Measurements from ENCODE around the gene BUD23. TPM values are rescaled to one million over a fixed set of nuclear protein-coding genes. Genes with fewer than 3 reads are reported as not detected.

BUD23 gene
- total RNA-seq, 4 donors from 2014 or later: 41.5 to 65.0 (median 45.3) TPM

DNA sequence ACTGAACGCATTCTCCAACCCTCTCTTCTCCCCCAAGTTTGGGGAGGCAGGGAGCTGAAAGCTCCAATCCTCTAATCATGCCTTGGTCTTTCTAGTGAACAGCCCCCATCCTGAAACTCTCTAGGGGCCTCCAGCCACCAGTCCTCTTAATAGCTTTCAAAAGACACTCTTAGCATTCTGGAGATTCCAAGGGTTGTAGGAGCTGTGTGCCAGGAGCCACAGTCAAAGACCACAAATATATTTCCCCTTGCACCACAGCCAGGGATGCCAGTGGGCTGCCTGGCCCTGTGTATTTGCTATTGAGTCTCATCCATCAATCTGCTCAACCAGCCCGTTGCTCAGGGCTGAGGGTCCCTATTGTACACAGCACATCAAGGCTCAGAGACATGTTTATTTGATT, 40.6 kb upstream of the BUD23 start:
- no peak for ATAC-seq
- Histone ChIP-seq H3K4me1 (peaks cover 0 to 5% (median under 1%) of the 10 kb centered on the region in 3 donors), H3K4me3 (no peak overlapping the region), H3K27ac (no peak overlapping the region), H3K27me3 (peaks cover 60% of the 10 kb centered on the region), H3K9me3 (peaks cover 0 to 15% (median 0%) of the 10 kb centered on the region in 3 donors), H3K36me3 (no peaks in the 10 kb centered on the region)
- TF ChIP-seq, protein P1, sequence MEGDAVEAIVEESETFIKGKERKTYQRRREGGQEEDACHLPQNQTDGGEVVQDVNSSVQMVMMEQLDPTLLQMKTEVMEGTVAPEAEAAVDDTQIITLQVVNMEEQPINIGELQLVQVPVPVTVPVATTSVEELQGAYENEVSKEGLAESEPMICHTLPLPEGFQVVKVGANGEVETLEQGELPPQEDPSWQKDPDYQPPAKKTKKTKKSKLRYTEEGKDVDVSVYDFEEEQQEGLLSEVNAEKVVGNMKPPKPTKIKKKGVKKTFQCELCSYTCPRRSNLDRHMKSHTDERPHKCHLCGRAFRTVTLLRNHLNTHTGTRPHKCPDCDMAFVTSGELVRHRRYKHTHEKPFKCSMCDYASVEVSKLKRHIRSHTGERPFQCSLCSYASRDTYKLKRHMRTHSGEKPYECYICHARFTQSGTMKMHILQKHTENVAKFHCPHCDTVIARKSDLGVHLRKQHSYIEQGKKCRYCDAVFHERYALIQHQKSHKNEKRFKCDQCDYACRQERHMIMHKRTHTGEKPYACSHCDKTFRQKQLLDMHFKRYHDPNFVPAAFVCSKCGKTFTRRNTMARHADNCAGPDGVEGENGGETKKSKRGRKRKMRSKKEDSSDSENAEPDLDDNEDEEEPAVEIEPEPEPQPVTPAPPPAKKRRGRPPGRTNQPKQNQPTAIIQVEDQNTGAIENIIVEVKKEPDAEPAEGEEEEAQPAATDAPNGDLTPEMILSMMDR (IDR thresholded peaks at IDR 0.05): no peak
- TF ChIP-seq POLR2AphosphoS5 (IDR thresholded peaks at IDR 0.05) (no peak), POLR2A (IDR thresholded peaks at IDR 0.05) (no peak), EP300 (IDR thresholded peaks at IDR 0.05) (no peak)
- 11 to 38% methylated on average over 1 of the region's 2 CpGs for WGBS, 2 donors (ENCODE audit: low coverage in 1 of 2)

DNA sequence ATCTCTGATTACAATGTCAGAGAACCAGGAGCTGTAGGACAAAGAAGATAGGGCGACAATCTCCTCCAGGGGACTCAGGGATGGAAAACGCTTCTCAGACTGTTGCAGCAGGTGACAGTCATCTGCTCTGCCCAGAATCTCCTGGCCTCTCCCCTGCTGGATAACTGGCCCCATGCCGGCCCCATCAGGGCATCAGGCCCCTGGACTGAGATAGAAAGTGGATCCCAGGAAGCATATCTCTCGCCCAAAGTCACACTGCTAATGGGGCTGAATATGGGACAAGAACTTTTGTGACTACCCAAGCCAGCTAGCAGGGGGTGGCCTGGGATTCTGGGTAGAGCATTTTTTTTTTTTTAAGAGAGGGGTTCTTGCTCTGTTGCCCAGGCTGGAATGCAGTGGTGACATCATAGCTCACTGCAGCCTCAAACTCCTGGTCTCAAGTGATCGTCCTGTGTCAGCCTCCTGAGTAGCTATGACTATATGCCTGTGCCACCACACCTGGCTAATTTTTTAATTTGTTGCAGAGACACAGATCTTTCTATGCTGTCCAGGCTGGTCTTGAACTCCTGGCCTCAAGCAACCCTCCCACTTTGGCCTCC, 38.6 kb upstream of the BUD23 start:
- TF ChIP-seq POLR2A (IDR thresholded peaks at IDR 0.05) (no peak), POLR2AphosphoS5 (IDR thresholded peaks at IDR 0.05) (no peak), EP300 (IDR thresholded peaks at IDR 0.05) (no peak)
- TF ChIP-seq, protein P1 (IDR thresholded peaks at IDR 0.05): no peak
- peaks cover 0 to 15% (median 0%) of the 10 kb centered on the region in 3 donors for H3K9me3 ChIP-seq
- peaks cover 0 to 11% (median 3%) of the 10 kb centered on the region in 3 donors for H3K4me1 ChIP-seq
- no peak overlapping the region for H3K4me3 ChIP-seq
- H3K27me3 ChIP-seq: peaks cover 80% of the 10 kb centered on the region
- 42 to 50% methylated on average over 2 to 3 of the region's 5 CpGs for WGBS, 2 donors (ENCODE audit: low coverage in 1 of 2)
- H3K36me3 ChIP-seq: no peaks in the 10 kb centered on the region
- no peak overlapping the region for H3K27ac ChIP-seq
- no peak for ATAC-seq

DNA sequence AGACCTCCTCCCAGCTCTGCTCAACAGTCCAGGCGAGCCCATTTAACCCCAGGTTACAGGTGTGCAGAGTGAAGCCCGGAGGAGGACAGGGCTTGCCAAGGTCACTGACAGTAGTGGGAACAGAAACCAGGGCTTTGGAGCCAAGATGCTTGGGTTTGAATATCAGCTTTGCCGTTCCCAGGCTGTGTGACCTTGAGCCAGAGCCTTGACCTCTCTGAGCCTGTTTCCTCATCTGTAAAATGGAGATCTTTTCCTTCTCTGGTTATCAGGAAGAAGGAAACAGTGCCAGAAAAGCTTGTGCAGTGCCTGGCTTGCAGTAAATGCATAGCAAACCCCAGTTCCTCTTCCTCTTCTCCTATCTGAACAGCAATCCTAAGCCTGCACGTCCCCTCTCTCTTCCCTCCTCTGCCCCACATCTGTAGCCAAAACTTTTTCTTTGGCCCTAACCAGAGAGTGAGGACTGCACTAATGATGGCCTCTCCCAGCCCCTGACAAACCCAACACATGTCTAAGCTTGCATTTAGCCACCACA, 37.7 kb upstream of the BUD23 start:
- TF ChIP-seq EP300 (IDR thresholded peaks at IDR 0.05): no peak
- TF ChIP-seq POLR2AphosphoS5 (IDR thresholded peaks at IDR 0.05): no peak
- TF ChIP-seq, protein P1 (IDR thresholded peaks at IDR 0.05): no peak
- no peak for TF ChIP-seq POLR2A (IDR thresholded peaks at IDR 0.05)
- 67 to 80% methylated on average over 1 of the region's 4 CpGs for WGBS, 2 donors (ENCODE audit: low coverage in 1 of 2)
- H3K36me3 ChIP-seq: no peaks in the 10 kb centered on the region
- no peak overlapping the region for H3K27ac ChIP-seq
- peaks cover 0 to 11% (median 3%) of the 10 kb centered on the region in 3 donors for H3K4me1 ChIP-seq
- H3K27me3 ChIP-seq: peaks cover 89% of the 10 kb centered on the region
- no peak overlapping the region for H3K4me3 ChIP-seq
- ATAC-seq: no peak
- H3K9me3 ChIP-seq: peaks cover 0 to 14% (median 0%) of the 10 kb centered on the region in 3 donors

DNA sequence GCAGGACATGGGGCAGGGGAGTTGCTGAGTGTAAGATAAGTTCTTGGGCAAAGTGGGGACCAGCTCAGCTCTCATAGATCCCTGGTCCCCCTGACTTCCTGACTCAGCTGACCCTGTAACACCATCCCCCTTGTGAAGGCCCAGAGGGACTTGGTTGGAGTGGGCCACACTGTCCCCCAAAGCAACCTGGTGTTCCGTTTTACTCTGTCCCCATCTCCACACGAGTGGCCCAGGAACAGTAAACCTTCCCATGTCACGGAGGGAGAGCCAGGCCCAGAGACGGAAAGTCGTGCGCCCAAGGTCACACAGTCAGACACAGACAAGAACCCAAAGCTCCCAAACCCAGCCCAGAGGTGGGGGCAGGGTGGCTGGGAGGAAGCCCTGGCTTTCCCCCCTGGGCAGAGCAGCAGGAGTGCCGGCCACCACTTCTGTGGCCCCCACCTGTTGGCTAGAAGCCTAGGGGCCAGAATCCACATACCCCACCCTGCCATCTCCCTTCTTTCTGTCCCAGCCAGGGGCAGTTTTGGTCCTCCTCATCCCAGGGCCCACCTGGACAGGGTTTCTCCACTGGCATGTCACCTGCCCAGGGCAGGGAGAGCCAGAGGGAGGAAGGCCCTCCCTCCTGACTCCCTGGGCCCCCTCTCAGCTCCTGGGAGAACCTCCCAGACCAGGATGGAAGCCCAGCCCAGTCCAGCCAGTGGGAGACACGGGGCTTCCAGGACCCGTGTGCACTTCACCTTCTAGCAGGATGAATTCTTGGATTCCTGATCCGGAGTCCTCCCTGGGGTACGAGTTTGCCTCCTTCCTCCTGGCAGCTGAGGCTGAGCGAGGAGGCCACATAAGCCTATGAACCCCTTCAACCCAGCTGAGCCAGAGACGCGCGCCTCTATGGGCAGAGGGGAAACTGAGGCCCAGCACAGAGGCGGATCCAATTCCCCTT, 36.3 kb upstream of the BUD23 start:
- no peak overlapping the region for H3K27ac ChIP-seq
- no peaks in the 10 kb centered on the region for H3K36me3 ChIP-seq
- ATAC-seq: no peak
- H3K9me3 ChIP-seq: peaks cover 0 to under 1% (median 0%) of the 10 kb centered on the region in 3 donors
- WGBS, 2 donors (ENCODE audit: low coverage in 1 of 2): 85% methylated on average over 2 of the region's 16 CpGs; no CpG with 5 or more reads in 1 of the 2 donors
- peaks cover 0 to 11% (median 3%) of the 10 kb centered on the region in 3 donors for H3K4me1 ChIP-seq
- TF ChIP-seq POLR2AphosphoS5 (IDR thresholded peaks at IDR 0.05) (no peak), POLR2A (IDR thresholded peaks at IDR 0.05) (no peak), EP300 (IDR thresholded peaks at IDR 0.05) (no peak)
- TF ChIP-seq, protein P1 (IDR thresholded peaks at IDR 0.05): no peak
- H3K4me3 ChIP-seq: peak overlapping the region in 1 of 2 donors; percentile 51
- H3K27me3 ChIP-seq: peaks cover 96% of the 10 kb centered on the region

Data from gastroesophageal sphincter (tissue), 4 donors.